Activated T-helper 9 cell treated with anti-CD3 and anti-CD28 coated beads, Interleukin-2, amount 50 U/mL, for 16 hours (primary cell): ENCODE data around the gene NIP7.
"Not testable (repeated sequence)": the region's sequence is repeated elsewhere in the genome, so short reads cannot be mapped to it uniquely, and the experiment has no call there.

Source experiments
- DNase-seq: peaks from one replicate; pipeline ENCODE4 v3.0.0-alpha.2; 2020; ENCODE audit warnings: low read depth

Gene NIP7

GRCh38 chr16:69345923-69346322, 6.4 kb downstream of the NIP7 start:
- no peak for DNase-seq

DNA sequence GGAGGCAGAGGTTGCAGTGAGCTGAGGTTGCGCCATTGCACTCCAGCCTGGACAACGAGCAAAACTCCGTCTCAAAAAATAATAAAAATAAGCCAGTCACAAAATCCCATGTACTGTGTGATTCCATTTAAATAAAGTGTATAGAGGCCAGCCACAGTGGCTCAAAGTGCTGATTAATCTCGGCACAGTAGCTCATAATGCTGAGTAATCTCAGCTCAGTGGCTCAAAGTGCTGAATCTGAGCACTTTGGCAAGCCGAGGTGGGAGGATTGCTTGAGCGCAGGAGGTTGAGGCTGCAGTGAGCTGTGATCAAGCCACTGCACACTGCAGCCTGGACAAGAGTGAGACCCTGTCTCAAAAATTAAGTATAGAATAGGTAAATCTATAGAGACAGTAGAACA, 7.1 kb downstream of the NIP7 start:
- DNase-seq = no peak

DNA sequence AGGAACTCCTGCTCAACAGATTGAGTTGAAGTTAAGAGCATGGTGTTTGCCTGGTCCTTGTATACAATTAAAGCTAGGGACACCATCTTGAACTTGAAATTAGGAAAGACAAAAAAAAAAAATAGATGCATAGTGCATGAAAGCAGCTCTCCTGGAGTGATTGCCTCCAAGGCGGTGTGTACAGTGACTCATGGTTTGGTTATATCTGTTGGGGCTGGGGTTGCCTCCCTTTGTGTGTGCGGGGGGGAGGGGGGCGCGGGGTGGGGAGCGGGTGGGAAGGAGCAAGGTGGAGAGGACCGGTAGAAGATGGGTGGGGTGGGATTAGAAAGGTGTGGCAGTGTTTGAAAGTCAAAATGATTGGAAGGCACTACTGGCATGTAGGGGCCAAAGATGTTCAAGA, 8.7 kb downstream of the NIP7 start:
- no peak for DNase-seq

GRCh38 chr16:69349536-69349935, 10.0 kb downstream of the NIP7 start:
- no peak for DNase-seq

GRCh38 chr16:69350536-69351133, 11.1 kb downstream of the NIP7 start:
- no peak for DNase-seq

DNA sequence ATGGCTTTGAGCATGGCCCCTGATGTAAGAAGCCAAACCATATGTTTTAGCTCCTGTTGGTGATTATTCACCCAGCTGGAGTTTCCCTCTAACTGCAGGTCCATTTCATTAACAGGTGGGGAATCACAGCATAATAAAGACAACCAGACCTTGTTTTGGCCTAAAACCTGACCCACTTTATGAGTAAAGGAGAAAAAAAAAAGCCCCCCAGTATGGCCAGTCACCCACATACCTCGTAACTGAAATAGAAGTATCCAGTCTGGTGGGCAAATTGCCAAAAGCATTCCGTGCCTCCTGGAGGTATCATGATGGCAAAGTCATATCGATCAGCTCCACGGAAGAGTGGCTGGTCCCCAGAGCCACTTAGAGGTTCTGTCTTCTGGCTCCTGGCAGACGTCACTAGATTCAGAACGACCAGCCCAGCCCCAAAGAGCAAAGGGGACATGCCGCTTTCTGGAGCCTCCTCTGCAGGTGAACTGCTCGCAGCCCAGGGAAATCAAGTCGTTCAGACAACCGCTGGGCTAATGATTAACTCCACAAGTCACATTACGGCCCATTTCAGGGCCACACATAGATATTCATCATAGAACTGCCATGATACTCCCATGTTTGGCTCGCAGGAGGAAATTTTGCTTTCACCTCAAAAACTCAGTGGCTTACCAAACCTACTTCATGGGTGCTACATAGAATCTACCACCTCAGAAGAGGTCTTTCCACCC, 11.9 kb downstream of the NIP7 start, which contains the start of gene TMED6:
Gene TMED6, minus strand, starts transcription at position 478 of the 719 bp plus-strand sequence. Its CDS starts 33 bp downstream, at position 445.
- DNase-seq = no peak

- not testable (repeated sequence) for DNase-seq
Observed at GRCh38 chr16:69360070-69360469, 20.5 kb downstream of the NIP7 start.

GRCh38 chr16:69363281-69363717, 23.7 kb downstream of the NIP7 start:
- DNase-seq = no peak

- DNase-seq = no peak
Observed at GRCh38 chr16:69364088-69364487, 24.5 kb downstream of the NIP7 start.

DNA sequence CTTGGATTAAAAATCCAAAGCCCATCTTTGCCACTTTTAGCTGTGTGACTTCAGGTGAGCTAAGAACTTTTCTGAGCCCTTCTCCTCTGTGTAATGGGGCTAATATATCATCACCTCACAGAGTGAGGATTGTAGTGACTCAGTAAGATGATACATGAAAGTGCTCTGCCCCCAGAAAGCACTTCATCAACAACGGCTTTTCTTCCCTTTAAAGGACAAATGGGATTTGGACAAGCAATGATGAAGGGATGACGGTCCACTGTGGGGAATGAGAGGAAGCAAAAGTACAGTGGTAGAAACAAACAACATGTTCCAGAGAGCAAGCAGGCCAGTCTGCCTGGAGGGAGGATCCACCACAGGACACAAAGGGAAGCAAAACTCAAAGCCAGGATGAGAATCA, 26.3 kb downstream of the NIP7 start:
- DNase-seq = no peak

- no peak for DNase-seq
Observed at GRCh38 chr16:69366431-69366830, 26.9 kb downstream of the NIP7 start.

DNA sequence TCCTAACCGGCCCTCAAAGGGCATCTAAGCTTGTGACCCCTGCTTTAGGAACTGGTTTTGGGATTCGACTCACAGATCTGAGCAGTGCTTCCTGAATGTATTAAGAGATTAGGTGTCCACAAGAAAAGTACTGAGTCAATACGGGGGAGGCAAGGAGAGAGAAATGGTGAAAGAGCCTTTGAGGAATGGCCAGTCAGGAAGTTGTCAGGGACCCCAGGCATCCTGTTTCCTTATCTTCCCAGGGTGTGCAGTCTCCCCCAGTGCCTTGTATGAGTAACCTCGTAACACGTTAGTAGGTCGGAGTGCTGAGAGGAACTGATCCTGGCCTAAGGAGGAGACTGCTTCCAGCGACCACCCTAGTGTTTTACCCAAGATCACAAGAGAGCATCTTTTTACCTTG, 28.4 kb downstream of the NIP7 start:
- DNase-seq = no peak

GRCh38 chr16:69368866-69369265, 29.3 kb downstream of the NIP7 start:
- DNase-seq = no peak

GRCh38 chr16:69371564-69371963, 32.0 kb downstream of the NIP7 start:
- no peak for DNase-seq

GRCh38 chr16:69373019-69373418, 33.4 kb downstream of the NIP7 start:
- no peak for DNase-seq

GRCh38 chr16:69376393-69377059, 37.0 kb downstream of the NIP7 start:
- DNase-seq = no peak

- no peak for DNase-seq
Observed at GRCh38 chr16:69378036-69378435, 38.5 kb downstream of the NIP7 start.

- DNase-seq = no peak
Observed at GRCh38 chr16:69378760-69379159, 39.2 kb downstream of the NIP7 start.

DNA sequence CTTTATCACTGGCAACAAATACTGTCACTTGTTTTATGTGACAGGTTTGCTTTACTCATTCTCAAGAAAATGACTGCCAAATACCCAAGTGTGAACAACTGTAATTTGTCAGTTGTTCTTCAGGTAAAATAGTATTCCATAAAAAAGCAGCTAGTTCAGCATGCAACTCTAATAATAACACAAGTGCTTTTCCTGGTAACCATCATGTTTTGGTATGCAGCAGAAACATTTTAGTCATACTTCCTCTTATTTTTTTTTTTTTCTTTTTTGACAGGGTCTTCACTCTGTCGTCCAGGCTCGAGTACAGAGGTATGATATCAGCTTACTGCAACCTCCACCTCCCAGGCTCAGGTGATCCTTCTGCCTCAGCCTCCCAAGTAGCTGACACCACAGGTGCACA, 41.7 kb downstream of the NIP7 start:
- DNase-seq = no peak

GRCh38 chr16:69382421-69382820, 42.8 kb downstream of the NIP7 start:
- no peak for DNase-seq

- no peak for DNase-seq
Observed at GRCh38 chr16:69384974-69385373, 45.4 kb downstream of the NIP7 start.

GRCh38 chr16:69386596-69386995, 47.0 kb downstream of the NIP7 start:
- DNase-seq = no peak
